CD4-positive, alpha-beta memory T cell (primary cell): ENCODE data around the gene SLC37A4. TPM values are rescaled to one million over a fixed set of nuclear protein-coding genes. Genes with fewer than 3 reads are reported as not detected.
"Not testable (repeated sequence)": the region's sequence is repeated elsewhere in the genome, so short reads cannot be mapped to it uniquely, and the experiment has no call there.

Experiments
- CTCF ChIA-PET: fragments of 350-600 bp; sonication (Branson Sonifier 250); formaldehyde crosslinking; loops from one replicate; lab custom pipeline; 2021; ENCODE audit warnings: inconsistent platforms; ENCODE audit not compliant: partially characterized antibody; lab: Charles Lee
- POLR2A ChIA-PET: fragments of 350-600 bp; sonication (Branson Sonifier 250); formaldehyde crosslinking; loops from one replicate; lab custom pipeline; 2021; ENCODE audit not compliant: partially characterized antibody; lab: Charles Lee
- DNase-seq, 5 donors: peaks; one replicate each; pipeline versions ENCODE4 v3.0.0 to v3.0.0-alpha.2; 2020 to 2022; ENCODE audit warnings: mixed read lengths in 1 of 5
- H3K27ac ChIP-seq: one replicate; pipeline ENCODE4 v1.7.0; 2013; ENCODE audit warnings: low read depth, low read length
- H3K27me3 ChIP-seq: 2 replicates; pipeline ENCODE4 v1.7.0; 2013; ENCODE audit warnings: mild to moderate bottlenecking, low read length, moderate library complexity; ENCODE audit not compliant: insufficient read depth
- H3K36me3 ChIP-seq: 2 replicates; pipeline ENCODE4 v1.7.0; 2013; ENCODE audit warnings: mild to moderate bottlenecking, low read length, moderate library complexity; ENCODE audit not compliant: insufficient read depth
- H3K4me1 ChIP-seq: 2 replicates; pipeline ENCODE4 v1.7.0; 2013; ENCODE audit warnings: mild to moderate bottlenecking, low read length, moderate library complexity; ENCODE audit not compliant: insufficient read depth
- H3K4me3 ChIP-seq, 2 donors: one replicate each; pipeline ENCODE4 v1.7.0; 2013; ENCODE audit warnings: low read length in 2 of 2, mild to moderate bottlenecking in 1 of 2
- H3K9me3 ChIP-seq, 2 donors: one replicate each; pipeline ENCODE4 v1.7.0; 2013; ENCODE audit warnings: low read length in 2 of 2, control low read depth in 1 of 2; ENCODE audit not compliant: control insufficient read depth in 1 of 2
- H3K27ac Mint-ChIP-seq, 7 donors: one replicate each; pipeline ENCODE4 v1.8.0; 2020 to 2021; ENCODE audit warnings: mixed read lengths in 7 of 7, mild to moderate bottlenecking in 6 of 7, inconsistent platforms in 3 of 7, moderate library complexity in 3 of 7
- H3K27me3 Mint-ChIP-seq, 2 donors: one replicate each; pipeline ENCODE4 v1.8.0; 2020 to 2021; ENCODE audit warnings: mixed read lengths in 2 of 2
- H3K36me3 Mint-ChIP-seq, 2 donors: one replicate each; pipeline ENCODE4 v1.8.0; 2020 to 2021; ENCODE audit warnings: mixed read lengths in 2 of 2, inconsistent platforms in 1 of 2, mild to moderate bottlenecking in 1 of 2
- H3K4me1 Mint-ChIP-seq, 4 donors: one replicate each; pipeline ENCODE4 v1.8.0; 2020 to 2021; ENCODE audit warnings: mixed read lengths in 4 of 4, mild to moderate bottlenecking in 1 of 4
- H3K4me3 Mint-ChIP-seq, 8 donors: one replicate each; pipeline ENCODE4 v1.8.0; 2020 to 2021; ENCODE audit warnings: mixed read lengths in 8 of 8, mild to moderate bottlenecking in 7 of 8, moderate library complexity in 6 of 8, inconsistent platforms in 3 of 8
- H3K9me3 Mint-ChIP-seq, 8 donors: one replicate each; pipeline ENCODE4 v1.8.0; 2020 to 2021; ENCODE audit warnings: mixed read lengths in 8 of 8, mild to moderate bottlenecking in 5 of 8, inconsistent platforms in 3 of 8, moderate library complexity in 1 of 8
- intact Hi-C: fragments of 100-400 bp; cut with micrococcal nuclease; formaldehyde crosslinking; loops from one replicate; pipeline ENCODE4 v1.15.1; 2023
- polyA plus RNA-seq, 2 donors: library from polyadenylated mRNA; unstranded; fragments of 300-500 nt; fragmentation: Illumina TruSeq; gene quantifications; one replicate each; pipeline ENCODE4 v1.2.3, GENCODE V29; 2021
- total RNA-seq, 2 experiments: library from RNA; stranded (reverse); gene quantifications; one replicate each; pipeline ENCODE4 v1.2.3, GENCODE V29; 2021

Gene SLC37A4
- total and polyA plus RNA-seq, 4 experiments from 2014 or later: 10.6 to 14.8 (median 13.8) TPM

GRCh38 chr11:119033421-119033820, 2.7 kb upstream of the SLC37A4 start:
- H3K4me3 ChIP-seq, H3K27ac Mint-ChIP-seq, H3K9me3 Mint-ChIP-seq, H3K27me3 Mint-ChIP-seq, H3K4me3 Mint-ChIP-seq, H3K36me3 Mint-ChIP-seq, intact Hi-C loops, H3K27ac ChIP-seq, H3K27me3 ChIP-seq, H3K9me3 ChIP-seq, DNase-seq, H3K36me3 ChIP-seq: not testable (repeated sequence)
- CTCF ChIA-PET: interaction anchor here (1.6 kb wide), 1 partner anchor 36 kb away, joined by 5 read pairs; the partner anchor contains the start of gene CENATAC
- POLR2A ChIA-PET: interaction anchor here (0.7 to 1.0 kb wide), 2 partner anchors 36 to 68 kb away, joined by 3 read pairs; partner anchors contain the start of genes CENATAC and DPAGT1
- H3K4me1 ChIP-seq: peaks cover 17% of the 10 kb centered on the region
- H3K4me1 Mint-ChIP-seq: peaks cover 13 to 29% (median 16%) of the 10 kb centered on the region in 4 donors

DNA sequence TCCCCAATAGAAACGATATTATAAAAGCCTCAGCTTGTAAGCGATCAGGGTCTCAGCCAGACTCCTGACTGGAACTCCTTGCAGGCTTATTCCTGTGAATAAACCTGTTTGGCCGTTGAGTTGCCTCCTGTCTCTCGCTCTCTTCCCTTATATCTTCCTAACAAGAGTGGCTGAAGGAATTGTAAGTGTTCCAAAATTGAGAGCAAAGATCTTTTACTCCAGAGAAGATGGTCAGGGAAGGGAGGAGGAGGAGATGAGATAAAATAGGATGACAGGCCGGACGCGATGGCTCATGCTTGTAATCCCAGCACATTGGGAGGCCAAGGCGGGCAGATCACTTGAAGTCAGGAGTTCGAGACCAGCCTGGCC, 1.2 kb upstream of the SLC37A4 start:
- peak overlapping the region in 3 of 7 donors; percentile 9 to 64 (median 39) for H3K27ac Mint-ChIP-seq
- H3K36me3 ChIP-seq: no peaks in the 10 kb centered on the region

GRCh38 chr11:119030029-119030328, 698 bp downstream of the SLC37A4 start:
- H3K4me1 ChIP-seq: peaks cover 19% of the 10 kb centered on the region

More for the DNA sequence above, 1.2 kb upstream of the SLC37A4 start:
- peaks cover 13 to 39% (median 19%) of the 10 kb centered on the region in 4 donors for H3K4me1 Mint-ChIP-seq
- POLR2A ChIA-PET: interaction anchor here (1.9 to 6.2 kb wide), 6 partner anchors 14 to 70 kb away, joined by 4 to 135 read pairs (median 14); partner anchors contain the start of genes CENATAC, DPAGT1, HYOU1 and RPS25
- intact Hi-C loops: loop anchor here (2.0 kb wide), 1 partner anchor 35 kb away; the partner anchor contains the start of gene VPS11
- DNase-seq: no peak
- H3K4me1 ChIP-seq: peaks cover 19% of the 10 kb centered on the region
- CTCF ChIA-PET: interaction anchor here (0.8 to 3.1 kb wide), 11 partner anchors 9 to 165 kb away, joined by 3 to 16 read pairs (median 5); partner anchors contain the start of genes CENATAC, HYOU1, RPS25 and TRAPPC4
- no peaks in the 10 kb centered on the region for H3K27me3 Mint-ChIP-seq
- H3K36me3 Mint-ChIP-seq: peaks cover 0 to 2% of the 10 kb centered on the region in 2 donors
- no peak overlapping the region for H3K4me3 ChIP-seq
- H3K27ac ChIP-seq: no peak overlapping the region
- no peaks in the 10 kb centered on the region for H3K9me3 Mint-ChIP-seq
- peak overlapping the region in 4 of 8 donors; percentile 0 to 59 (median 40) for H3K4me3 Mint-ChIP-seq
- no peaks in the 10 kb centered on the region for H3K27me3 ChIP-seq
- H3K9me3 ChIP-seq: no peaks in the 10 kb centered on the region

DNA sequence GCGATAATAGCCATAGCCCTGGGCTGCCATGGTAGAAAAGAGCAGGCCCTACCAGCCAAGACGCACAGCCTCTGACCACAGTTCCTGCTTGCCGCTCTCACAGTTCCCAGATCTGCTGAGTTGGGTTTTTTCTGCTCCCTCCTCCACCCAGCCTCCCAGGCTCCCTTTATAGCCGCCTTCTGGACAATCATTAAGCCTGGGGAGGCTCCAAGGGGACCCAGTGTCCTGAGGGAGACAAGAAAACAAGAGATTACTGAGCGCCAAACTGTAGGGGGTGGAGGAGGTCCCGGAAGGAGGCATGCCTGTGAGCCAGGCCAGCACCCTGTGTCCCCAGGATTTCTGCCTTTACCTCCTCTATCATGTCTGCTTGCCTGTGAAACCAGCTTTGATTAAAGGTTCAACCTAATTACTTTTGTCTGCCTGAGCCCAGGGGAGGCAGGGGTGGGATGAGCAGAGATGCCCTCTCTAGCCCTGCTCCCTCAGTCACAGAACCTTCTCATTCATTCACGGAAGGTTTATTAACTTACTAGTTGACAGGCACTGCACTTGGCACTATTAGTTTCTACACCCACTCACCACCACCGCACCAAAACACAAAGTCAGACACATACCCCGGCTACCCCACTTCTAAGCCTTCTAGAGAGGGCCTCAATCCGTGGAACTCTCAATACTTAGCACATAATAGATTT, 1.2 kb downstream of the SLC37A4 start:
- ChIA-PET POLR2A (interaction anchor here (0.6 to 6.2 kb wide), 7 partner anchors 11 to 71 kb away, joined by 3 to 135 read pairs (median 15); partner anchors contain the start of genes CENATAC, HMBS, HYOU1 and RPS25), CTCF (interaction anchor here (1.2 to 3.1 kb wide), 4 partner anchors 11 to 50 kb away, joined by 3 to 16 read pairs (median 4); partner anchors contain the start of genes RPS25, TRAPPC4 and VPS11)
- H3K27me3 ChIP-seq: no peaks in the 10 kb centered on the region
- DNase-seq: peak in 4 of 5 donors; percentile 16 to 30 (median 21)
- H3K4me1 ChIP-seq: peaks cover 22% of the 10 kb centered on the region
- H3K9me3 ChIP-seq: no peaks in the 10 kb centered on the region
- H3K4me3 ChIP-seq: peak overlapping the region; percentile 61 to 91
- Mint-ChIP-seq H3K27me3 (no peaks in the 10 kb centered on the region), H3K4me3 (peak overlapping the region; percentile 78 to 91 (median 82)), H3K9me3 (no peaks in the 10 kb centered on the region), H3K36me3 (peaks cover 10 to 13% of the 10 kb centered on the region in 2 donors), H3K27ac (peak overlapping the region; percentile 64 to 93 (median 90)), H3K4me1 (peaks cover 17 to 49% (median 22%) of the 10 kb centered on the region in 4 donors)
- H3K36me3 ChIP-seq: peaks cover 12% of the 10 kb centered on the region
- peak overlapping the region; percentile 76 for H3K27ac ChIP-seq
- intact Hi-C loops: loop anchor here (1.0 to 2.0 kb wide), 6 partner anchors 11 to 101 kb away; partner anchors contain the start of genes CENATAC, HYOU1, RPS25 and TRAPPC4

More at GRCh38 chr11:119030029-119030328, 698 bp downstream of the SLC37A4 start:
- intact Hi-C loops: loop anchor here (1.0 to 2.0 kb wide), 6 partner anchors 12 to 102 kb away; partner anchors contain the start of genes CENATAC, HYOU1, RPS25 and TRAPPC4
- Histone ChIP-seq H3K36me3 (peaks cover 7% of the 10 kb centered on the region), H3K27me3 (no peaks in the 10 kb centered on the region), H3K4me3 (peak overlapping the region; percentile 61 to 91), H3K27ac (peak overlapping the region; percentile 76), H3K9me3 (no peaks in the 10 kb centered on the region)
- POLR2A ChIA-PET: interaction anchor here (0.6 to 6.2 kb wide), 12 partner anchors 12 to 633 kb away, joined by 3 to 135 read pairs (median 7); partner anchors contain the start of genes CENATAC, DDX6, DPAGT1 and HMBS
- H3K27me3 Mint-ChIP-seq: no peaks in the 10 kb centered on the region
- DNase-seq: peak in 2 of 5 donors; percentile 12 to 29
- peaks cover 5 to 8% of the 10 kb centered on the region in 2 donors for H3K36me3 Mint-ChIP-seq
- H3K27ac Mint-ChIP-seq: peak overlapping the region; percentile 64 to 93 (median 90)
- H3K9me3 Mint-ChIP-seq: no peaks in the 10 kb centered on the region
- peak overlapping the region; percentile 78 to 91 (median 82) for H3K4me3 Mint-ChIP-seq
- CTCF ChIA-PET: interaction anchor here (0.8 to 3.1 kb wide), 9 partner anchors 11 to 167 kb away, joined by 3 to 16 read pairs (median 4); partner anchors contain the start of genes HMBS, RPS25, TRAPPC4 and VPS11
- peaks cover 16 to 45% (median 20%) of the 10 kb centered on the region in 4 donors for H3K4me1 Mint-ChIP-seq

DNA sequence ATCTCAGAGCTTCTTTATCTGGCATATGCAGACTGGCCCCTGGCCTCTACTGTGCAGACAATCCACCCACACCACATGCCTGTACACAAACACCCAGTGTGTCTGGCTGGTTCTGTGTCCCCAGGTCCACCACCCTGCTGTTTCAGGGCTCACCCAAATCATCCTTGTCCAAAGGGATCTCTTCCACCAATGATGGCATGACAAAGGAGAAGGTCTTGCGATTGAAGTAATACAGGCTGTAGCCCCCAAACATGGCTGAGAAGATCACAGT, 1.7 kb downstream of the SLC37A4 start:
- H3K27ac ChIP-seq: peak overlapping the region; percentile 76
- intact Hi-C loops: no loop called here
- peak overlapping the region in 1 of 2 donors; percentile 3 for H3K4me3 ChIP-seq
- H3K36me3 ChIP-seq: peaks cover 16% of the 10 kb centered on the region
- Mint-ChIP-seq H3K27me3 (no peaks in the 10 kb centered on the region), H3K27ac (peak overlapping the region; percentile 64 to 93 (median 85)), H3K36me3 (peaks cover 15 to 18% of the 10 kb centered on the region in 2 donors), H3K4me1 (peaks cover 18 to 53% (median 25%) of the 10 kb centered on the region in 4 donors), H3K9me3 (no peaks in the 10 kb centered on the region), H3K4me3 (peak overlapping the region in 7 of 8 donors; percentile 78 to 90 (median 82))
- POLR2A ChIA-PET: interaction anchor here (1.6 to 6.2 kb wide), 3 partner anchors 11 to 65 kb away, joined by 5 to 135 read pairs (median 7); partner anchors contain the start of genes CENATAC, RPS25 and TRAPPC4
- CTCF ChIA-PET: interaction anchor here (1.5 kb wide), 1 partner anchor 51 kb away, joined by 3 read pairs; no protein-coding TSS in a partner anchor
- H3K9me3 ChIP-seq: no peaks in the 10 kb centered on the region
- peaks cover 27% of the 10 kb centered on the region for H3K4me1 ChIP-seq
- no peak for DNase-seq
- no peaks in the 10 kb centered on the region for H3K27me3 ChIP-seq

- H3K4me3 Mint-ChIP-seq: peak overlapping the region in 6 of 8 donors; percentile 79 to 90 (median 82)
- Histone ChIP-seq H3K4me1 (peaks cover 32% of the 10 kb centered on the region), H3K36me3 (peaks cover 21% of the 10 kb centered on the region), H3K4me3 (peak overlapping the region in 1 of 2 donors; percentile 3), H3K9me3 (no peaks in the 10 kb centered on the region), H3K27me3 (no peaks in the 10 kb centered on the region), H3K27ac (peak overlapping the region; percentile 76)
- no peaks in the 10 kb centered on the region for H3K9me3 Mint-ChIP-seq
- H3K27me3 Mint-ChIP-seq: no peaks in the 10 kb centered on the region
- H3K4me1 Mint-ChIP-seq: peaks cover 18 to 58% (median 28%) of the 10 kb centered on the region in 4 donors
- intact Hi-C loops: no loop called here
- H3K36me3 Mint-ChIP-seq: peaks cover 18 to 22% of the 10 kb centered on the region in 2 donors
- CTCF ChIA-PET: interaction anchor here (0.6 to 1.0 kb wide), 3 partner anchors 8 to 116 kb away, joined by 3 read pairs; no protein-coding TSS in a partner anchor
- POLR2A ChIA-PET: interaction anchor here (1.6 to 6.2 kb wide), 3 partner anchors 10 to 66 kb away, joined by 5 to 135 read pairs (median 7); partner anchors contain the start of genes CENATAC, RPS25 and TRAPPC4
- peak overlapping the region; percentile 64 to 93 (median 85) for H3K27ac Mint-ChIP-seq
- DNase-seq: no peak
Observed at GRCh38 chr11:119028346-119029068, 2.2 kb downstream of the SLC37A4 start.
